Fibroblast of upper back skin (primary cell): ENCODE measurements around the gene RPAP3.
A peak's percentile ranks its signal among the peaks of the same experiment; 100 is the strongest.
"Not testable (repeated sequence)": the region's sequence is repeated elsewhere in the genome, so short reads cannot be mapped to it uniquely, and the experiment has no call there.

Experiments
- DNase-seq: peaks from one replicate; pipeline ENCODE4 v3.0.0-alpha.2; 2013

Gene RPAP3

DNA sequence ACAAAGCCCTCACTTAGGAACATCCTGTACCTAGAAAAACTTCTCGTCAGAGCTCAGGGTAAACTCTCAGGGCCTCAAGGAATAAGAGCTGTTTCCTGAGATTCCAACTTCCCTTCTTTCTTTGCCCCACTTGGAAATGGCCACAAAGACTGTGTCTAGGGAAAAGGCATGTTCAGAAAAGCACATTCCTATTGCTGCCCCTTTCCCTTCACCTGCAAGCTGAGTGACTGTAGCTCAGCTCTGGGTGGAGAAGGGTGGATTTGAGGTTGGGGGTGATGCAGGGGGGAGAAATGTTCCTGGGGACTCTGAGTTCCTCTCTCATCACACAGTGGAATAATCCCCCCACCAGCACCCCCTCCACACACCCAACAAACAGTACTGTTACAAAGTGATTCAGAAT is 12.7 kb upstream of the RPAP3 start:
- no peak for DNase-seq

- DNase-seq, result peak; percentile 75
Observed at GRCh38 chr12:47717443-47718193, 11.8 kb upstream of the RPAP3 start.

GRCh38 chr12:47717046-47717442 is 11.2 kb upstream of the RPAP3 start:
- DNase-seq, result no peak

- no peak for DNase-seq
Observed at GRCh38 chr12:47715877-47716548, 10.2 kb upstream of the RPAP3 start.

DNA sequence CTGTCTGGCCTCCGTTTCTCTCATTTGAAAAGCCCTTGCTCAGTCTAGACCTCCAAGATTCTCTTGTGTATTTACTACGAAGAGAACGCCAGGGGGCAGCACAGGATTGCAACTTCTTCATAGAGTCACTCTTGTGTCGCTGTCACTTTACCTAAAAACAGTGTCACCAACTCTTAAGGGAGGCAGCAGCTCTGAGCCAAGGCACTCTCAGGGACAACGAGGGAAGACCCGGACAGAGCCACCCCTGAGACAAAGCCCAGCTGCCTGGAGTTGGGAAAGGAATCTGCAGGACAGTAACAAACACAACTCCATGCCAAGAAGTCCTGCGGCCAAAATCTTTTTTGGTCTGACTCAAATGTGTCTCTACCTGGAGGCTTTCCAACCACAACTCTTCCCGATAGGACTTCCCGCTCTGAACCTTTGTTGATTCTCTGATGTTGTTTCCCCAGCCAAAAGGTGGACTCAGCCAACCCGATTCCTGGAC is 9.6 kb upstream of the RPAP3 start:
- peak; percentile 73 for DNase-seq

DNA sequence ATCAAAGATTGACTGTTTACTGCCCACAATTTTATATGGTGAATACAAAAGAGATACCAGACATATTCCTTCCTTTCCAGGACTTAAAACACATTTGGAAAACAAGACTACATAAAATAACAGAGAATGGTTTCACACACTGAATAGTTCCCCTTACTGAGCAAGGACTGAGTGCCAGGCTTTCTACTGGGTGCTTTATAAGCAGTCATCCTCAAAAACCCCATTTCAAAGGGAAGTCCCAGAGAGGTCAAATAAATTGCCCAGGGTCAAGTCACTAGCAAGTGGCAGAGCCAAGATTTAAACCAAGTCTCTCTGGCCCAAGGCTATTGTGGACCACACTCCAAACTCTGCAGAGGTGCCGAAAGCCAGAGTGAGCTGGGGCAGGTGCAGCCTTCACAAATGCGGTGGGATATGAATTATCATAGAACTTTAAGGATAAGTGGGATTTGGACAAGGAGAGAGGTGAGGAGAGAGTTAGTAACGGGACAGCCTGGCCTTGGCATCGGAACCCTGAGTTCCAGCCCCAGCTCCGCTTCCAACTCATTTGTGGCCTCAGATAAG is 9.1 kb upstream of the RPAP3 start:
- no peak for DNase-seq

GRCh38 chr12:47712171-47712570 is 6.3 kb upstream of the RPAP3 start:
- no peak for DNase-seq

- DNase-seq, result no peak
Observed at GRCh38 chr12:47711448-47711847, 5.6 kb upstream of the RPAP3 start.

DNA sequence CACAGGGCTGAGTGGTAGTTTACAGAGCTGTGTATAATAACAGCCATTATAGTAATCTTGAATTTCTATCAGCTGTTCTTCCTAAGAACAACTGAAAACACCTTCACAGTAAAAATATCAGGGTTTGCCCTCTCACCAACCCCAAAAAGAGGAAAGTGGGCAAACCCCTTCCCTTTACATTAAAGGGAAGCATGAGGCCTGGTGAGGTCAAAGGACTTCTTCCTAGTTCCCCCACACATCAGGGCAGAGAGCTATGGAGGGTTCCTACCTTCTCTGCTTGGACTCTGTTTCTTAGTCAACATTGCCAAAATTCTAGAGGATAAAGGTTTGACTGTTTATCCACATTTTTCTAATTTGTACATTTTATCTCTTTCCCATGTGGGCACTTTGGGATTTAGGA is 4.4 kb upstream of the RPAP3 start:
- DNase-seq, result no peak

DNA sequence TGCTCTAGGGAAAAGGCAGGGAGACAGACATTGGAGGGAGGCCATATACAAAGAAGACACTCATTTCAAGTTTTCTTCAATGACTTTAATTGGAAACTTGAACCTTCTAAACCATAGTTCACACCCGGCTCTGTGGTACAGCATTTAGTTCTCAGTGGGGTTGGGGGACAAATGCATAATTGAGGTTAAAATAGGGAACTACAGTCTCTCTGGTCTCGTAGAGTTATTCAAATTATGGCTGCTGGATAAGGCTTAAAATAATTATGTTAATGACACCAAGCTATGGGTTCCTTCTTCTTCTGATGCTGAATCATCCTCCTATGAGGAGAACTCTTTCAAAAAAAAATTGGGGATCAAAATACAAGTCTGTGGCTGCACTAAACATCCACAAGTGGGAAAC is 3.8 kb upstream of the RPAP3 start:
- DNase-seq, result no peak

- DNase-seq, result no peak
Observed at GRCh38 chr12:47709237-47709636, 3.4 kb upstream of the RPAP3 start.

- DNase-seq, result no peak
Observed at GRCh38 chr12:47707905-47708543, 2.2 kb upstream of the RPAP3 start.

DNA sequence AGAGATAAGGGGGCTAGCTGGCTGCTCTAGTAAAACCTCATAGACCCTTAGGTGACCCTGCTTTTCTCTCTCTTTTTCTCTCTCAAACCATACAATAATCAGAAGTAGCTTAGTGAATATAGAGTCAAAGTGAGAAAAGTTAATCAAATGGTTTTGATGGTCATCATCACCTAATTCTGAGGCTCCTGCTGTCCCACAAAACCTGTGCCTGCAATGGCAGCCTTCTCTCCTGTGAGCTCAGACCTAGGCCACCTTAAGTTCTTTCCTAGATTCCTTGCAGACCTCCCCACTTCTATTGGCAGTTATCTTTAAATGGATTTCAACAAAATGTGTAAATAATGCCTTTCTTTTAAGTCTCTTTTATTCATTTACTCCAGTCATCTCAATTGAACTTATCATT is 1.5 kb upstream of the RPAP3 start:
- DNase-seq, result no peak

GRCh38 chr12:47705229-47705565 is 633 bp downstream of the RPAP3 start:
- DNase-seq, result no peak

DNA sequence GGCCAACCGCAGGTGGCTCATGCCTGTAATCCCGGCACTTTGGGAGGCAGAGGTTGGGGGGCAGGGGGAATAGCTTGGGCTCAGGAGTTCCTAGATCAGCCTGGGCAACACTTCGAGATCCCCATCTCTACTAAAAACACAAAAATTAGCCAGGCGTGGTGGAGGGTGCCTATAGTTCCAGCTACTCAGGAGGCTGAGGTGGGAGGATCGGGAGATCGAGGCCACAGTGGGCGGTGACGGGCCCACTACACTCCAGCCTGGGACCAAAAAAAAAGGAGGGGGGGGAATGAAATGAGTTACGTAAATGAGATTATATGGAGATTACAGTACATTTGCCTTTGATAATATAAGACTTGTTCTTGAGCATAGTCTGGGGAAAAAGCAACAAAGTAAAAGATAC is 1.1 kb downstream of the RPAP3 start:
- DNase-seq, result no peak

DNA sequence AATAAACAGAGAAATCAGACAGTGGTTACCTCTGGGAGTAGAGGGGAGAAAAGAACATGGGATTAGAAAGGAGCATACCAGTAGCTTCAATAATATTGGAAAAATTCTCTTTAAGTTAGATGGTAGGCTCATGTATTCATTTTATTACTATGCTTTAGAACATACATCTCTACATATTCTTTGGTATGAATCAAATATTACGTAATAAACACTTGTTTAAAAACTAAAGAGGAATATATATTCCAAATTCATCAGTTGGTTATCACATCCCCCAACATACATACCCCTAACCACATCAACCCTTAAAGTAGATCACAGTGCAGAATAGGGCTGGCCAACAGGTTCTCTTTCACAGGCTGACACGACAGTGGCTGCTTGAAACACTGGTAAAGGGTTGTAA is 5.6 kb downstream of the RPAP3 start:
- DNase-seq, result no peak

DNA sequence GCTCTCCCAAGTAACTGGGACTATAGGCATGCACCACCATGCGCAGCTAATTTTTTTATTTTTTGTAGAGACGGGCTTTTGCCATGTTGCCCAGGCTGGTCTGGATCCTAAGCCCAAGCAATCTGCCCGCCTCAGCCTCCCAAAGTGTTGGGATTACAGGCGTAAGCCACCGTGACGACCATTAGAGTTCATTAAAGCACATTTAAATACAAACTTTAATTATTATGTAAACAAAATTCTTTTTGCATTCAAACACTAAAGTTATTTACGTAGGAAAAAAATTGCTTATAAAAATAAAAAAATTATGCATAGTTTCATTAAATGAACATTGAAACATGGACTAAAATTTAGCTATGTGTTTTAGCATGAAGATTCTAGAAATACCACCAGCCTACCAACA is 7.2 kb downstream of the RPAP3 start:
- no peak for DNase-seq

GRCh38 chr12:47698055-47698454 is 7.8 kb downstream of the RPAP3 start:
- DNase-seq, result no peak

DNA sequence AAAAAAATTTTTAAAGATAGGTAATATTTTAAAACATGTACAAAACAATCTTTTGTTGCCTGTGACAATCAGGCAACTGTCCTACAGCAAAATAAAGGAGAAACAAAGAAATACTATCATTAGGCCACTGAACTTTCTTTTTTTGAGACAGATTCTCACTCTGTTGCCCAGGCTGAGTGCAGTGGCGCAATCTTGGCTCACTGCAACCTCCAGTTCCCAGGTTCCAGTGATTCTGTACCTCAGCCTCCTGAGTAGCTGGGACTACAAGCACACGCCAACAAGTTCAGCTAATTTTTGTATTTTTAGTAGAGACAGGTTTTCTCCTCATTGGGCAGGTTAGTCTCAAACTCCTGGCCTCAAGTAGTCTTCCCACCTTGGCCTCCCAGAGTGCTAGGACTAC is 16.6 kb downstream of the RPAP3 start:
- DNase-seq, result no peak

DNA sequence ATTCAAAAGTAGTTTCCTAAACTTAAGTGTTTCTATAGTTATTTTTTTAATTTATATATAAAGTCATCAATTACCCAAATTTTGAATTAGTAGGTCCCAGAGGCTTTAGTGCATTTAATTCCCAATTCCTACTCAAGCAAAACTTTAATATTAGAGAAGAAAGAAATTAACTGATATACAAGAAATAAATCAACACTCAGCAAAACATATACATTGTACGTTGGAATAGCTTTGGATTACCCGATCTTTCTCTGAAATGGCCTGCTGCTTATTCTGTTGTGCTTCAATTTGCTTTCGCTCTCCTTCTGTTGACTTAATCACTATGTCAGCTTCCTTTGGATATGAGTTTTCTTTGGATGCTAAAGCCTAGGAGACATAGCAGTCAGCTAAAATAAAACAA is 18.2 kb downstream of the RPAP3 start:
- DNase-seq, result no peak

GRCh38 chr12:47686645-47687240 is 19.1 kb downstream of the RPAP3 start:
- peak; percentile 44 for DNase-seq

DNA sequence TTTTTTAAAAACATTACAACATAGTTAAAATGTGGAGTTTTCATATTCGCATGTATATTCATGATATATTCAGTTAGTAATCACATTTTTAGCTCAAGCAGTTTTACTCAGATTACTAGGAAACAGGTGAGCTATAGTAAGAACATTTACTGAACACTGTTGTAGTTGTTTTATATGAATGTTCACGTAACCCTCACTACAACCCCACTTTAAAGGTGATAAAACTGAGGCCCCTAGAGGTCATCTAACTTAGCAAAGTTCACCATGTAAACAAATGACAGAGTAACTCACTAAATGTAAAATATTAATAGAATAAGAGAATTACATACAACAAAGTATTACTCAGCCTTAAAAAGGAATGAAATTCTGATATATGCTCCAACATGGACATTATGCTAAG is 26.0 kb downstream of the RPAP3 start:
- DNase-seq, result no peak

DNA sequence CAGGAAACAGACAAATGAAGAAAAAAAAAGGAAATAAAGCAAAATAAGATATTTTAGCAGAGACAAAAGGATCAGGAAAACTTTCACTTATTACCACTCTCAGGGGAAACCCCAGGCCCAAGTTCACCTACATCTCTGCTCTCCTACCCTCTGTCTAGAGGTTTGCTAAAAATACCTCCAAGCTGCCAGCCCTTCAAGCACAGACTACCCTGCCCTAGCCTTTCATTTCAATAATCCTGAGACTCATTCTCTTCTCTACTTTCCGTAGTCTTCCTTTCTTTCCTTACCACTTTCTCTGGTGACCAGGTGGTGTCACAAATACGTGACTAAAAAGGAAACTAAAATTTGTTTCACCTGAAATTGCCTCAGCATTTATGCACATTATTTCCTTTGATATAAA is 33.8 kb downstream of the RPAP3 start:
- DNase-seq, result no peak

DNA sequence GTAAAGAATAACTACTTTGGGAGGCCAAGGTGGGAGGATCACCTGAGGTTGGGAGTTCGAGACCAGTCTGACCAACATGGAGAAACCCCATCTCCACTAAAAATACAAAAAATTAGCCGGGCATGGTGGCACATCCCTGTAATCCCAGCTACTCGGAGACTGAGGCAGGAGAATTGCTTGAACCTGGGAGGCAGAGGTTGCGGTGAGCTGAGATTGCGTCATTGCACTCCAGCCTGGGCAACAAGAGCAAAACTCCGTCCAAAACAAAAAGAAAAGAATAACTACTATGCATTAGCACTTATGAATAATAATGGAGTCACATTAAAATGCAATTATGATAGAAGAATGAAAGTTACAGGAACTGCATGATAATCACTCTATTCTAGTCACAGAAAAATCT is 37.9 kb downstream of the RPAP3 start:
- DNase-seq, result not testable (repeated sequence)
